ENCODE data around the gene SGPP1.
"Not testable (repeated sequence)": the region's sequence is repeated elsewhere in the genome, so short reads cannot be mapped to it uniquely, and the experiment has no call there.

SGPP1 gene

DNA sequence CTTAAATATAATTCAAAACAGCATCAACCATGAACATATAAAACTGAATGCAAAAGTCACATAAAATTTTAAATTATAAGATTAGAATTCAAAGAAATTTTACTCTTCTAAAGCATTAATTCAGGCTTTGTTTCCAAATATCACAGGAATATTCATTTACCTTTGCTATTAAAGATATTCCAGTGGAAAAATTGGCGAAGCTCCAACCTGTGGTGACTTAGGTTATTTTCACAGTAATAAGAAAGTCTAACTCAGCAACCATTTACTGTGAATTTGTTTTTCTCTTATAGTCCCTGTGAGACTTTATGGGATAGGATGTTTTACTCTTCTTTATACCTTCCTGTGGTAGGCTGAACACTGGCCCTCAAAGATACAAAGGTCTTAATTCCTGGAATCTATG, 89.4 kb downstream of the SGPP1 start:
- no peak for DNase-seq (ENCODE audit: low read depth in 1 of 2, low spot score in 1 of 2)
- Histone ChIP-seq H3K27me3 (ENCODE audit: insufficient read depth, poor library complexity, severe bottlenecking) (no peaks in the 10 kb centered on the region), H3K4me3 (replicated peaks; ENCODE audit: insufficient read depth, low read length) (no peak overlapping the region), H3K27ac (replicated peaks) (no peak overlapping the region)
- TF ChIP-seq GABPA (IDR thresholded peaks at IDR 0.05; ENCODE audit: low read depth) (no peak), SPI1 (IDR thresholded peaks at IDR 0.05; ENCODE audit: borderline replicate concordance, low read depth) (no peak), POLR2AphosphoS5 (IDR thresholded peaks at IDR 0.05; ENCODE audit: low read depth) (no peak), REST (IDR thresholded peaks at IDR 0.05; ENCODE audit: insufficient replicate concordance, low read depth) (no peak)
- TF ChIP-seq, protein P1, sequence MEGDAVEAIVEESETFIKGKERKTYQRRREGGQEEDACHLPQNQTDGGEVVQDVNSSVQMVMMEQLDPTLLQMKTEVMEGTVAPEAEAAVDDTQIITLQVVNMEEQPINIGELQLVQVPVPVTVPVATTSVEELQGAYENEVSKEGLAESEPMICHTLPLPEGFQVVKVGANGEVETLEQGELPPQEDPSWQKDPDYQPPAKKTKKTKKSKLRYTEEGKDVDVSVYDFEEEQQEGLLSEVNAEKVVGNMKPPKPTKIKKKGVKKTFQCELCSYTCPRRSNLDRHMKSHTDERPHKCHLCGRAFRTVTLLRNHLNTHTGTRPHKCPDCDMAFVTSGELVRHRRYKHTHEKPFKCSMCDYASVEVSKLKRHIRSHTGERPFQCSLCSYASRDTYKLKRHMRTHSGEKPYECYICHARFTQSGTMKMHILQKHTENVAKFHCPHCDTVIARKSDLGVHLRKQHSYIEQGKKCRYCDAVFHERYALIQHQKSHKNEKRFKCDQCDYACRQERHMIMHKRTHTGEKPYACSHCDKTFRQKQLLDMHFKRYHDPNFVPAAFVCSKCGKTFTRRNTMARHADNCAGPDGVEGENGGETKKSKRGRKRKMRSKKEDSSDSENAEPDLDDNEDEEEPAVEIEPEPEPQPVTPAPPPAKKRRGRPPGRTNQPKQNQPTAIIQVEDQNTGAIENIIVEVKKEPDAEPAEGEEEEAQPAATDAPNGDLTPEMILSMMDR (IDR thresholded peaks at IDR 0.05; ENCODE audit: insufficient read depth, low read length), result no peak

- H3K4me3 ChIP-seq (replicated peaks; ENCODE audit: insufficient read depth, low read length); DNase-seq (ENCODE audit: low read depth in 1 of 2, low spot score in 1 of 2); H3K27ac ChIP-seq (replicated peaks); H3K27me3 ChIP-seq (ENCODE audit: insufficient read depth, poor library complexity, severe bottlenecking): not testable (repeated sequence)
Measured at GRCh38 chr14:63636094-63636635, 91.7 kb downstream of the SGPP1 start.

All from HL-60 (cell line).